Effector CD4-positive, alpha-beta T cell (primary cell): ENCODE measurements around the gene EGFL7.
A peak's percentile ranks its signal among the peaks of the same experiment; 100 is the strongest.
"Not testable (repeated sequence)": the region's sequence is repeated elsewhere in the genome, so short reads cannot be mapped to it uniquely, and the experiment has no call there.

Source experiments
- DNase-seq: peaks from one replicate; pipeline ENCODE4 v3.0.0-alpha.2; 2020

The EGFL7 gene

DNA sequence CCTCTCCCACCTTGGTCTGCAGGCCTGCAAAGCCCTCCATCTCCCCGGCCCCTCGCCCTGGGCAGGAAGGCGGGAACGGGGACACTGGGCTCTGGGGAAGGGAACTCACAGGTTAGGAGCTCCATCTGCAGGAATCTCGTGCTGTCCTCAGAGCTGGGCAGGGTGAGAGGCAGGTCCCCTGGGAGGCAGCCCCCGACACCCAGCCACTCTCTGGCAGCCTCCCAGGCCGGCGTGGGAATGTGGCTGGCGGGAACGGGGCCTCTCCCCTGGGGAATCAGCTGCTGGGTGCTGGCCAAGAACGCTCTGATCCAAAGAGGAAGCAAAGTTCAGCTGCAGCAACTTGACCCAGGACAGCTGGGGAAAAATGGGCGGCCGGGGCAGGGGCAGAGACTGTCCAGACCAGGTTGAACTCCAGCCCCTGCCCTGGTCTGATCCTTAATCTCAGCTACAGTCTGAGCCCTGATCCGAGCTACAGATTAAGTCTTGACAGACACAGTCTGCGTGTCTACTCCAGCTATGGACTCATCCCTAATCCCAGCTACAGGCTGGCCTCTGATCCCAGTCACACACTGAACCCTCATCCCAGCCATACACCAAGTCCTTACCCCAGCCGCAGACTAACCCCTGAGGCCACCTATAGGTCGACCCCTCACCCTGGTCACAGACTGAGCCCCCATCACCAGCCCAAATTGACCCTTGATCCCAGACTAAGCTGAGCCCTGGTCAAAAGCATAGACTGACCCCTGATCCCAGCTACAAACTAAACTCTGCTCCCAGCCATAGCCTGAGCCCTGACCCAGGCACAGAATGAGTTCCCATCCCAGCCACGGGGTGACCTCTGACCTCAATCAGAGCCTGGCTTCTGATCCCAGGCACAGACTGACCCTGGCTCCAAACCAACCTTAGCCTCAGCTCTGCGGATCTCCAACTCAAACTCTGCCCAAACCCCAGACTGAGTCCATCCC, 37.3 kb upstream of the EGFL7 start:
- no peak for DNase-seq

DNA sequence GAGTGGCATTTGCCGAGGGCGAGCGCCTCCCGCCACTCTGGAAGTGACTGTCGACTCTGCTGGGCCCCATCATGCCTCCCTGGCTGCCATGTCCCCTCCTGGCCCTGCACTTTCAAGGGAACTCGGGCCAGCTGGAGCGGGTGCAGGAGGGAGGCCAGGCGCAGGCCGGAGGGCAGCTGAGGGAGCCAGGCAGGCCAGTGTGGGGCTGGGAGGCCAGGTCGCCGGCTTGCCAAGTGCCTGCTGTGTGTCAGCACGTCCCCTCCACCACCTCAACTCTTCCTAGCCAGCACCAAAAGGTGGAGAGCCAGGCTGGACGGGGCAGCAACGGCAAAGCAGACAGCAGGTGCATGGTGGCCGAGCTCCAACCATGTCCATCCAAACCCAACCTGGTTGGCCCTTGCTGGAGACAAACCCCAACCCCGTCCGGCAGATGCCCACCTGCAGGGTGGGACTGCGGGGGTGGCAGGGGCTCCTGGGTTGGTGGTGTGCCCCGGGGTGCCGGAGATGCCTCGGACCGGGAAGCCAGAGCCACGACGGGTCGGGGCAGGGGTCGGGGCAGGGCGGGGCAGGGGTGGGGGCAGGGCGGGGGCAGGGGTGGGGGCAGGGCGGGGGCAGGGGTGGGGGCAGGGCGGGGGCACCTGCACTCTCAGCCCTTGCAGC, 36.5 kb upstream of the EGFL7 start:
- no peak for DNase-seq

DNA sequence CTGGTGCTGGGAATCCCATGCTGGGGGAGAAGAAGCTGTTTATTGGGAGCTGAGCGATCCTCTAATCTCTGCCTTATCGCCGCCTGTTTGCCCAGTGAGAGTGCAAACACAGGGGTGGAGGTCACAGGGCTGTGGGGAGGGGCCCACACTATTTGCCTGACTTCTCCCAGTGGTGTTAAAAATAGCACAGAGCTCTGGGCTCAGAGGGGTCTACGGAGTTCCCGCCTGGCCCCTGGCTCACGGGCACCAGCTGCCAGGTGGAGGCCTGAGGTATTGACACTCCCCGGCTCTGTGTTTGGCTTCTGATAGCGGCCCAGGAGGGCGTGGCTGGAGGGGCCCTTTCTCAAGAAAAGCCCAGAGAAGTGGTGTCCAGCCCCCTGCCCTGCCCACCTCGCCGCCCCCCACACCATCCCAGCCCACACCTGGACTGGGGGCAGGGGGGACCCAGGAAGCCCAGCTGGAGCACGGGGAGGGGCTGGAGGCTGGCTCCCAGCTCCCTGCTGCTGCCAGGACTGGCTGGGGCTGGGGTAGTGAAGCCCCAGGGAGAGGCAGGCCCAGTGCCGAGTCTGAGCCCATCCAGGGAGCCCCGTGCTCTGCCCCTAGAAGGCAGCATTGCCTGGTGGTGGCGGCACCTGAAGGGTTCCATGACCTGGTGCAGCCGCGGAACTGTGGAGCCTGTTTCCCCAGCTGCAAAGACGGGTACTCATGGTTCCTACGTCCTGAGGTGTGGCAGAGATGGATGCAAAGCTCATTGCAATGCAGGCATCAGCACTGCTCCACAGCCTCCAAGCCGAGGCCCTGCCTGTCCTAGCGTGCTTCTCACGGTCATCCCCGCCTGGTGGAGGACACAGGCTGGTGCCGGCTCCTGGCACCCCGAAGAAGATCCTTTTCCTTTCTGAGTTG, 35.7 kb upstream of the EGFL7 start:
- no peak for DNase-seq

DNA sequence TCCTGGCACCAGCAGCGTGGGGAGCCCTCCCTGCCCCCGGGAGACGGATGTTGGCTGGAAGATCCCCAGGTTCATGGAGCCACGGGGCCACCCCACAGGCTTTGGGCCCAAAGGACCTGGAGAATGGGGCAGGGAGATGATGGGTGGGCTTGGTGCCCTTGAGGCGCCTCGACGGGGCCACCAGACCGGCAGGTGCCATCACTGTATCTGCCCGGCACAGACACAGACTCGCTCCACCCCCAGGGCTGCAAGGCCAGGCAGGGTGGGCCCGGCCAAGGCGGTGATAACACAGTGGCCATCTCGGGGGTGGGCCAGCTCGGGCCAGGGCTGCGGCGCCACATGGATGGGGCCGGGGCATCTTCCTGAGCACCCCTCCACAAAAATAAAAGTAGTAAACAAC, 35.0 kb upstream of the EGFL7 start:
- no peak for DNase-seq

DNA sequence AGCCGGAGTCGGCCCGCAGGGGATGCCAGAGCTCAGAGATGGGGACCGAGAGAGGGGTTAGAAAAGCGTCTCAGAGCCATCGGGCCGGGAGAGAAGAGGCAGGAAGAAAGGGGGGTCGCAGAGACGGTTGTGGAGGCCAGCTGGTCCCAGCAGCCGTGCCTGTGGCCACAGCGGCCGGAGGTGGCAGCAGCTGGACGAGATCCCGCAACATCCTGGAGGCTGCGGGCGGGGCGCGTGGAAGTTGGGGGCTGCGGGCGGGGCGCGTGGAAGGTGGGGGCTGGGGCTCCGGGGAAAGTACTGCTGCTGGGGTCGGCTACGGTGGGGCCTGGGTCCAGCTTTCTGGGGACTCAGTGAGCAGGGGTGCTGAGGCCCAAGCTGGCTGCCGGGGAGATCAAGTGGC, 34.4 kb upstream of the EGFL7 start:
- no peak for DNase-seq

DNA sequence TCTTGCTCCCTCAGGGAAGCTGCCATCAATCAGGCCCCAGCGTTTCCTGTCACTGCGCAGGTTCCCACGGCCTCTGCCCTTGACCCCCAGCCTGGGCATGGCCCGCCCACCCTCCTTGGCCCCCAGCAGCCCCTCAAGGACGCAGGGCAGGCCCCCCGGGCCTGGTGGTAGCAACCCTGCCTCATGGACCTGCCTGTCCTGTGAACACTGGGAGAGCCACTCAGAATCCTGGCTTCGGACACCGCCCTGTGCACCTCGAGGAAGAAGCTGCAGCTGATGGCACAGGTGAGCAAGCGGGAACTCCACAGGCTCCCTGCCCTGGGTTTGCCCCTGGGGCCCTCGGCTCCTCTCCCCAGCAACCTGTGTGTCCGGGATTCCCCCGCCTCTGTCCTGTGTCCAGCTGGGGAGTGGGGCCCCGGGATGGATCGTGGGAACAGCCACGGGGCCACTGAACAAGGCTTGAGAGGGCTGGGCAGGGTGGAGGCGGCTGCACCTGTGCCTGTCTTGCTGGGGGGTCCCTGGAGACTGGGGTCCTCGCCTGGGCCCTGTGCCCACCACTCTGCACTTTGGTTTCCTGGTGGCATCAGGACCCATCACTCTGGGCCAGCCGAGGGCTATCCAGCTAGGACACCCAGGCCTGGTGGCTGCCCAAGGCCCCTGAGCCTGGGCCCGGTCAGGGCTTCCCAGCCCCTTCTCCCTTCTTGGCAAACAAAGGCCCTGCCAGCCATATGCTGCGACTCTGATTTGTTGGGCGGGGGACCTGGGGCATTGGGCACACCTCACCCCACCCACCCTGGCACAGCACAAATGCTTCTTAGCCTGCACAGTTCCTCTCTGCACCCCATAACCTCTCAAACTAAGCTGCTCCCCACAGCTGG, 33.5 kb upstream of the EGFL7 start:
- DNase-seq: no peak

DNA sequence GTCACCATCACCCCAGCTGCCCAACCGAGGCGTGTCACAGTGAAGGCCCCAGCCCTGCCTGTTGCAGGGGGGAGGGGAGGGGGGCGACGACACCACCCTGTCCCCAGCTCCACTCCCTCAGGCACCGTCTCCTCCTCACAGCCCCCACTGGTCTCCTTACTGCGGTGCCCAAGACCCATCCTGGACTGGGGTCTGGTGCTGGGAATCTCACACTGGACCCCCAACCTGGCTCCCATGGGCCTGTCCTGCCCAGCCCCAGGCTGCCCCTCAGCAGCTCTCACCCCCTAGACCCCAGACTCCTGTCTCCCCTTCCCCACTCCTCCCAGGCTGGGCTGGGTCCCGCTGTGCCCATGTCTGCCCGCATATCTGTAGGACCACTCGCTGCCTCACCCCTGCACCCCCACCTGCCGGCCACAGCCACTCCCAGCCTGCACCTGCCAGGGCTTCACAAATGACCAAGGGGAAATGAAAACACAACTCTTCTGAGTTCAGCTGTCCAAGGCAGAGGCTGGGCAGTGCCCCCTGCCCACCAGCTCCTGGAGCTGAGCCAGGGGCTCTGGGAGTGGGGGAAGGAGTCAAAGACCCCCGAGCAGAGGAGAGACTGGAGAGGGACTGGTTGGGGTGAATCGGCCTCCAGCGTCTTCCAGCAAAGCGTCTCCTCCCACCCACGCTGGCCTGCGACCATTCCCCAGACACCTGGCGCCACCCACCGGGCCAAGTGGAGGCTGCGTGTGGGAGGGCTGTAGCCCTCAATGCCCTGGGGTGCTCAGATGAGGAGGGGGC, 32.6 kb upstream of the EGFL7 start:
- peak; percentile 38 for DNase-seq

DNA sequence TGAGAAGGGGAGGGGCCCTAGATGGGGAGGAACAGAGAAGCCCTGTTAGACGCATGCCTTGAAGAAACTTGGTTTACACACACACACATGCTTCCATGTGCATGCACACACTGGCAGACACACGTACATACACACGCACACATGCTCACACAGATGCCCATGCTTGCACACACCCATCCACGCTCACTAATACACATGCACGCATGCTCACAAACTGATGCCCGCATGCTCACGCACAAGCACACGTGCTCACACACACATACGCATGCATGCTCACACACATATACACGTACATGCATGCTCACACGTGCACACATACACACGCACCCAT, 32.1 kb upstream of the EGFL7 start:
- DNase-seq: no peak

DNA sequence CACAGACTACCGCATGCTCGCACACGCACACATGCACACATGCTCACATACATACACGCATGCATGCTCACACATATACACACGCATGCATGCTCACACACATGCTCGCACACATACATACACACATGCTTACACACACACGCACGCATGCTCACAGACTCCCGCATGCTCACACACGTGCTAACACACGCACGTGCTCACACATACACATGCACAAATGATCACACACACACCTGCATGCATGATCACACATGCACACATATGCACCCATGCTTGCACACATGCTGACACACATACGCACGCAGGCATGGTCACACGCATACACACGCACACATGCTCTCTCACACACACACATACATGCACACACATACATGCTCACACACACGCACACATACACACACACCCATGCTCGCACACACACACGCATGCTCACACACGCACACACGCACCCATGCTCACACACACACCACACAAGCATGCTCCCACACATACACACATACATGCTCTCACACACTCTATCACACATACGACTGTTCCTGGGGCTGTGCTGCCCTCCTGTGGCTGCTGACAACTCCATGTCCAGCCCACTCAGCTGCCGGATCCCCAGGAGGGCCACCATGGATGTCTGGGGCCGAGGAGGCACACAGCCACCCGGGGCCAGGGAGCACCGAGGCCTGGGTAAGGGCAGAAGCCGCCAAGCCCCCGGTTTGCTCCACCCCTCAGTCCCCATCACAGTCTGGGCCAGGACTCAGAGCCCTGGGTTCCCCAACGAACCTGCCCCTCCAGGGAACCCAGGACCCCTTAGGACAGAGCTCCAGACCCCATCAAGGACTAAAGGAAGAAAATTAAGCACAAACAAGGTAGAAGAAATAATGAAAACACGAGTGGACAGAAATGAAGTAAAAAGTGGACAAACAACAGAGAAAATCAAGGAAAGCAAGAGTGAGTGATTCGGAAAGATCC, 31.4 kb upstream of the EGFL7 start:
- DNase-seq: peak; percentile 79

DNA sequence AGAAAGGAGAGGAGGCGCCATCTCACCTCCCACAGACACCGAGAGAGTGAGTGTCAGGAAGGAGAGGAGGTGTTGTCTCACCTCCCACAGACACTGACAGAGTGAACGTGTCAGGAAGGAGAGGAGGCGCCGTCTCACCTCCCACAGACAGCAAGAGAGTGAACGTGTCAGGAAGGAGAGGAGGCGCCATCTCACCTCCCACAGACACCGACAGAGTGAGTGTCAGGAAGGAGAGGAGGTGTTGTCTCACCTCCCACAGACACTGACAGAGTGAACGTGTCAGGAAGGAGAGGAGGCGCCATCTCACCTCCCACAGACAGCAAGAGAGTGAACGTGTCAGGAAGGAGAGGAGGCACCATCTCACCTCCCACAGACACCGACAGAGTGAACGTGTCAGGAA, 30.6 kb upstream of the EGFL7 start:
- not testable (repeated sequence) for DNase-seq

DNA sequence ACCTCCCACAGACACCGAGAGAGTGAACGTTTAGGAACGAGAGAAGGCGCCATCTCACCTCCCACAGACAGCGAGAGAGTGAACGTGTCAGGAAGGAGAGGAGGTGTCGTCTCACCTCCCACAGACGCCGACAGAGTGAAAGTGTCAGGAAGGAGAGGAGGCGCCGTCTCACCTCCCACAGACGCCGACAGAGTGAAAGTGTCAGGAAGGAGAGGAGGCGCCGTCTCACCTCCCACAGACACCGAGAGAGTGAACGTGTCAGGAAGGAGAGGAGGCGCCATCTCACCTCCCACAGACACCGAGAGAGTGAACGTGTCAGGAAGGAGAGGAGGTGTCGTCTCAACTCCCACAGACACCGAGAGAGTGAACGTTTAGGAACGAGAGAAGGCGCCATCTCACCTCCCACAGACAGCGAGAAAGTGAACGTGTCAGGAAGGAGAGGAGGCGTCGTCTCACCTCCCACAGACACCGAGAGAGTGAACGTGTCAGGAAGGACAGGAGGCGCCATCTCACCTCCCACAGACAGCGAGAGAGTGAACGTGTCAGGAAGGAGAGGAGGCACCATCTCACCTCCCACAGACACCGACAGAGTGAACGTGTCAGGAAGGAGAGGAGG, 30.1 kb upstream of the EGFL7 start:
- not testable (repeated sequence) for DNase-seq

DNA sequence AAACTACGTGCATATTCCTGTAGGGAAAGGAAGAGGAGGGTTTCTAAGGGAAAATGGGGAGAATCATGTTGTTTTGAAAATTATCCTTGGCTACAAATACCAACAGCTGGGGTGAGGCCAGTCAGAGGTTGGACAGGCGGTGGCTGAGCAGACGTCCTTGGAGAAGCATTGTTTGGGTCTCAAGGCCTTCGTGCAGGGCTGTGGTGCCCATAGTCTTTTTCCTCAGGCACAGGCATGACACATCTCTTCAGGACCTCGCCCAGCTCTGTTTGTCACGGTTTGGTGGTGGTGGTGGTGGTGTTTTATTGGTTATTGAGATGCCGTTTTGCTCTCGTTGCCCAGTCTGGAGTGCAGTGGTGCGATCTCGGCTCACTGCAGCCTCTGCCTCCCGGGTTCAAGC, 27.8 kb upstream of the EGFL7 start:
- no peak for DNase-seq

DNA sequence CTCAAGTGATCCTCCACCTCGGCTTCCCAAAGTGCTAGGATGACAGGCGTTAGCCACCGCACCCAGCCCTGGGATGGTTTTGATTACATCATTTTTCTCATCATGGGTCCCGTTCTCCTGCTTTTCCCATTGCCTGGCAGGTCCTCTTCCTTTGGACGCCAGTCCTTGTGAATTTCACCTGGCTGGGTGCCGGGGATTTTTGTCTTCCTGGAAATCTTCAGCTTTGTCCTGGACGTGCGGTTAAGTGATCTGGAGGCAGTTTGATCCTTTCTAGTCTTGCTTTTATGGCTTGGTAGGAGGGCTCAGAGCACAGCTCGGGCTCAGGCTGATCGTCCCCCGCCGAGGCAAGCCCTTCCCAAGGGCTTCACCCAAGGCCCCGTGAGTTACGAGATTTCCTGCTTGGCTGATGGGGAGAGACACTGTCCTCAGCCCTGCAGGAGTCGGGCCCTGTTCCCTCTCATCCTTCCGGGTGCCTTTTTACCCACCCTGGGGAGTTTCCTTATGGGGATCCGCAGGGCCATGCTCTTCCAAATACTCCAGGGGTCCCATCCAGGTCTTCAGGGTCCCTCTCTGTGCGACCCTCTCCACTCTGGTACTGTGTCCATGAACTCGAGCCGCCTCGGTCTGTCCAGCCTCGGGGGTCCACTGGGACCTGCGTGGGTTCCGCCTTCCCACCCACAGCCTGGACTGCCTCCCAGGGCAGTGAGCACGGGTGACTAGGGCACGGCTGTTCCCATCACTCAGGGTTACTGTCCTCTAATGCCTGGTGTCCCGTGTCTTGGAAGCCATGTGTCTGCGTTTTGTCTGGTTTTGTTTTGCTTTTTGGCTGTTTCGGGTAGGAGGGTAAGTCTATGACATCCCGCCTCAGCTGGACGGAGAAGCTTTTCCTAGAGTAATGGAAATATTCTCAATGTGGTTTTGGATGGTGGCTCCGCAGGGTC, 22.3 kb upstream of the EGFL7 start:
- no peak for DNase-seq

DNA sequence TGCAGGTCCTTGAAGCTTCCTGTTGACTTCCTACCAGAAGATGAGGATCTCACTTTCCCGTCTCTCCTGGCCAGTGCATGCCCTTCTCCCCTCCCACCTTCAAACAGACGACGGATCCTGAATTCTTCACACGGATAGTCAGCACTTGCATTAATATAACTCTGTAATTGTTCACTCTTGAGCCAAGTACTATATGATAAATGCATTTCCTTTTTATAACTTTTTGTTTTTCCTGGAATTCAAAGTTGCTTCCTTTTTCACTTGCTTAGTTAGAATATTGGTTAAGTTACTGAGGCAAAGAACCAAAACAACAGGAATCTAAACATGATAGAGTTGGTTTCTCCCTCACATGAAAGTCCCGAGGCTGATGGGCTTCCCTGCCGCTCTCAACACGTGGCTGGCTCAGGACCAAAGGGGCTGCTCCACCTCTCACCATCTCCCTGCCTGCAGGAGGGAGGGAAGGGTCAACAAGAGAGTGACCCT, 20.2 kb upstream of the EGFL7 start:
- no peak for DNase-seq

DNA sequence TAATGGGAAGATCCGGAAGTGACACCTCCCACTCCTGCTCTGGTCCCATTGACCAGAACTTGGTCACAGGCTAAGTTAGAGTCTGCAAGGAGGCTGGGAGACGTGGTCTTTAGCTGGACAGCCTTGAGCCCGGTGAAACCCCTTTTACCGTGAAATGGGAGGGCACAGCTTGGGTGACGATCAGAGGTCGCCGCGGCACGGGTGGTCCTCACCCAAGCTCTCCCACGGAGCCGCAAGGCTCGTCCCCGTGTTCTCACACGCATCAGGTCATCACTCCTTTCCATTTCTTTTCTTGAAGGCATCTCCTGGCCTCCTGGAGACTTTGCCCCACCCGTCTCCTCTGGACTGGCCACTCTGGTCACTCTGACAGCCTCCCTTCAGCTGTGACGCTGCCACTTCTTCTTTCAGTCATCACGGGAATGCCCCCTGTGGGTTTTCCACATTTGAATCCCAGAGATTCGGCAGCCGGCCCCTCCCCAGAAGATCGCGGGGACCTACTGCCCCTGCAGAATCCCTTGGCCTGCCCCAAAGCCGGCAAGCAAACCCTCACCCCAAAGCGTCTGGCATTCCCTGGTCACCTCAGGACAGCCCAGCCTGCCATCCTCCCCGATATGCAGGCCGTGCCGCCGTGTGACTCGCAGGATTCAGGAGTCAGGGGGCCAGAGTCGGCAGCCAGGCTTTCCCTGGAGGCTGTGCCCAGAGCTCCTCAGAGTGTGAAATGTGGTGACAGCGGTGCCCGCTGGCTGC, 18.9 kb upstream of the EGFL7 start:
- DNase-seq: no peak

DNA sequence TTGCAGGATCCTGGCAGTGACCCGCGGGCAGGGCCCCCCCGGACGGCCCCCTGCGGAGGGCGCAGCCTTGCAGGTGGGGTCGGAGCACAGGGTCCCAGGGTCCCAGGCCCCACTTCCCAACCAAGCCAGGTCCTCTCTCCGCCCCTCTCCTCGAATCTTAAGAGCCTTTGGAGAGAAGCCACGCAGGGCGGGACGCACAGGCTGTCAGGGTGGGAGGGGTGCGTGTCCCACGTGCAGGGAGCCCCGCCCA, 18.4 kb upstream of the EGFL7 start:
- no peak for DNase-seq

DNA sequence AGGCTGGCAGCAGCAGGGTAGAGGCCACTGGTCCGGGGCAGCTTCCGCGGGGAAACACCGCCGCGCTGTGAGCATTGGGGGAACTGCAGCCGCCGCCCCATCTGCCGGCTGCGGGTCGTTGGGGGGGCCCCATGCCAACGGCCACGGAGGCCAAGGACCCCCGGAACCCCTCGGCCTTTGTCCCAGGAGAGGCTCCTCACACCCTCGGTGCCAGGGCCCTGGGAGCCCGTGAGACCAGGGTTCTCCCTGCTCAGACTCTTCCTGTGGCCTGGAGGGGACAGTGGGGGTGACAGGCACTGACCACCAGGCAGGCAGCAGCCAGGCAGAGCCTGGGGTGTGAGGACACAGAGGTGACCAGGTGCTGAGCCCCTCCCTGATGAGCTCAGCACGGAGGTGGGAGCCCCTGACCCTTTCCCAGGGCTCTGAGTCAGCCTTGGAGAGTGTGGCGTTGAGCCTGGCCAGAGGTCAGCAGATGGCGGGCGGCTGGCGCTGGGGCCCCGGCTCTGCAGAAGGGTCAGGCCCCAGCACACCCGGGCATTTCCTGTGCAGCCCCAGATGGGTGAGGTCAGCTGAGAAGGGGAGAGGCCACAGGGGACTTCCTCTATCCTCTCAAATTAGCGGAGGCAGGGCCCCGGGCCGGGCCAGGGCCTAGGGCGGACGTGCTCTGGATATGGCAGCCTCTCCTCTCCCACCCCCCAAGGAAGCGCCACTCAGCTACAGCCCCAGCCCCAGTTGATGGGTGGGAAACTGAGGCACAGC, 17.9 kb upstream of the EGFL7 start:
- peak; percentile 47 for DNase-seq
